Naive thymus-derived CD8-positive, alpha-beta T cell (primary cell): ENCODE results near the gene LRWD1. TPM values are rescaled to one million over a fixed set of nuclear protein-coding genes. Genes with fewer than 3 reads are reported as not detected.
"Not testable (repeated sequence)": the region's sequence is repeated elsewhere in the genome, so short reads cannot be mapped to it uniquely, and the experiment has no call there.

Experiments used
- ATAC-seq, 2 donors: fragments of 150-1000 bp; cut with Tn5 transposase in 1 of 2; sonication (Bioruptor Pico), chemical (Tn5 transposase) in 1 of 2; 1 replicate in 1 of 2; 2 replicates in 1 of 2; pipeline ENCODE4 v1.10.0; 2021; ENCODE audit warnings: mild to moderate bottlenecking in 2 of 2, moderate library complexity in 2 of 2
- POLR2A ChIA-PET: fragments of 350-600 bp; sonication (Branson Sonifier 250); formaldehyde crosslinking; loops from one replicate; lab custom pipeline; 2021; ENCODE audit warnings: antibody characterized with exemption; lab: Charles Lee
- DNase-seq, 10 donors: peaks; one replicate each; pipeline versions ENCODE4 v3.0.0 to v3.0.0-alpha.2; 2020 to 2022
- H3K27ac Mint-ChIP-seq, 10 donors: one replicate each; pipeline ENCODE4 v1.8.0; 2020 to 2022; ENCODE audit warnings: mild to moderate bottlenecking in 10 of 10, mixed read lengths in 10 of 10, moderate library complexity in 4 of 10, inconsistent platforms in 1 of 10
- H3K27me3 Mint-ChIP-seq, 5 donors: one replicate each; pipeline ENCODE4 v1.8.0; 2021 to 2022; ENCODE audit warnings: mixed read lengths in 5 of 5
- H3K36me3 Mint-ChIP-seq, 3 donors: one replicate each; pipeline ENCODE4 v1.8.0; 2020 to 2022; ENCODE audit warnings: mixed read lengths in 3 of 3, mild to moderate bottlenecking in 2 of 3, inconsistent platforms in 1 of 3
- H3K4me1 Mint-ChIP-seq, 4 donors: one replicate each; pipeline ENCODE4 v1.8.0; 2021 to 2022; ENCODE audit warnings: mixed read lengths in 4 of 4
- H3K4me3 Mint-ChIP-seq, 10 donors: one replicate each; pipeline ENCODE4 v1.8.0; 2020 to 2022; ENCODE audit warnings: mild to moderate bottlenecking in 10 of 10, mixed read lengths in 10 of 10, moderate library complexity in 6 of 10, inconsistent platforms in 1 of 10
- H3K9me3 Mint-ChIP-seq, 9 donors: one replicate each; pipeline ENCODE4 v1.8.0; 2020 to 2022; ENCODE audit warnings: mixed read lengths in 9 of 9, mild to moderate bottlenecking in 3 of 9, inconsistent platforms in 1 of 9, moderate library complexity in 1 of 9
- microRNA-seq: library from miRNA; unstranded; fragments of <30 nt; microRNA quantifications from one replicate; pipeline ENCODE4 v1.2.0, GENCODE V29; 2022; ENCODE audit warnings: borderline microRNAs expressed
- polyA plus RNA-seq, 3 donors: library from polyadenylated mRNA; unstranded; fragments of 300-500 nt; fragmentation: Illumina TruSeq; gene quantifications; one replicate each; pipeline ENCODE4 v1.2.3, GENCODE V29; 2021
- total RNA-seq, 8 experiments: library from RNA in 2 of 8; stranded (reverse) in 2 of 8; gene quantifications; one replicate each; pipeline ENCODE4 v1.2.3 and lab custom pipeline; 2021 to 2026

LRWD1 gene
- total and polyA plus RNA-seq, 5 experiments from 2014 or later: 7.2 to 23.6 (median 14.5) TPM

DNA sequence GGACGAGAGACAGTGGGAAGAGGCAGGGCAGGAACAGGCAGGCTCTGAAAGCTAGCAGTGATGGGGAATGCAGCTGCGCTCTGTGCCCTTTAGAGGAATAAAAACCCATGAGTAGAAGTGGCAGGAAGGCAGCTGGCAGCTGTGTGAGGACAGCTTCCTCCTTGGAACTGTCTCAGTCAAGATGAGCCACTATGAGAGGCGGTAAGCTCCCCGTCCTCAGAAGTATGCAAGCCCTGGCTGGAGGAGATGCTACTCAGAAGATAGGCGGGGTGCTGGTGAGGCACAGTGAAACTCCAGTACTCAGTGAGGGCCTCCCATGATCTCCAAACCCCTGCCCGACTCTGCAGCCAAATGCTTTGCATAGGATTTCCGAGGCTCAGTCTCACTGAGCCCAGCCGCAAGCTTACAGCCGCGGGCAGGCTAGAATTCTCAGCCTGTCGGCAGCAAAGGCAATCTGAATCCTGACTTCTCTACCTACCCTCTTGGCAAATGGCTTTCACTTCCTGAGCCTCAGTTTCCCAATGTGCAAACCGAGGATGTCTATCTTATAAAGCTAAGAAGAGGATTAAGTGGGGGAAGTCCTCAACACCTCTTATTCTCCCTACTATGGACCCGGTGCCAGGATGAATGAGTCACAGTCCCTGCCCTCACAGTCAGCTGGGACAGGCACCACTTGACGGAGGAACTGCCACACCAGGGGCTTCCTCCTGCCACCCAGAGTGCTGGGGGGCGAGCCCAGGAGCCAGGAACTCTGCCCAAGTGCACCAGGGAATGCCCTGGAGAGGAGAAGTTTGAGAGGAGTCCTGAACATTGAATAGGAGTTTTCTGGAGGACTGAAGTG lies 50.3 kb downstream of the LRWD1 start:
- H3K27ac Mint-ChIP-seq, H3K27me3 Mint-ChIP-seq, ATAC-seq, H3K36me3 Mint-ChIP-seq, DNase-seq, H3K9me3 Mint-ChIP-seq, H3K4me3 Mint-ChIP-seq, POLR2A ChIA-PET, H3K4me1 Mint-ChIP-seq: not testable (repeated sequence)

DNA sequence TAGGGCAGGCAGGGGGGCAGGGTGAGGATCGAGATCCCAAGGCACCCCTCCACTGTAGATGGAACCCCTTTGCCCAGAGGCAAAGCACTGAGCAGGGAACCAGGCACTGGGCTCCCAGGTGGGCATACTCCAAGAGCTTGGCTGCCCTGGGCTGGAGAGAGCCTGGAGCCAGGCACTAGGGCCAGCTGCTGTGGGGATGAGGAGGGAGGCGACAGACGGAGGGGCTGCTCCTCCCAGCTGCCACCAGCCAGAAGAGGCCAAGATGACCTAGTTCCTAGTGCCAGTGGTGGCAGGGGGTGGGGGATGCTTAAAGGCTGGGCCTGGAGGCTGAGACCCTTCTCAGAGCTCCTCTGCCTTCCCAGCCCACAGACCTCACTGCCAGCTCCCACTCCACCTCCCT lies 51.1 kb downstream of the LRWD1 start:
- DNase-seq, H3K27me3 Mint-ChIP-seq, H3K27ac Mint-ChIP-seq, POLR2A ChIA-PET, H3K36me3 Mint-ChIP-seq, H3K4me3 Mint-ChIP-seq, H3K9me3 Mint-ChIP-seq, H3K4me1 Mint-ChIP-seq, ATAC-seq: not testable (repeated sequence)

DNA sequence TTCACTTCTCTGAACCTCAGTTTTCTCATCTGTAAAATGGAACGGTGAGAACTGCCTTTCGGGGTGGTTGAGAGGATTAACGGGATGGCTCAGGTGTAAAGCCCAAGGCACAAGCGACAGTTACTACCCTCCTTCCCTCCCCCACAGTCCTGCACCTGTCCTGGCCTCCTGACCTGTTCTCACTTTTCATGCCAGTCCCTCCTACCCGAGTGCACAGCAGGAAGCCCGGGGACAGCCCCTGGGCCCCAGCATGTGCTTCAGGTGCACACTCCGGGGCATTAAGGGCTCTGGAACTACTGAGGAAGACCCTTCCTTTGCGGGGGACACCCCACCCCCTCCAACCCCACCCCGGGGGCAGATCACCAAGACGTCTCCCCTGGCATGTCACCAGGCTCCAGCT lies 52.2 kb downstream of the LRWD1 start:
- ATAC-seq, POLR2A ChIA-PET, H3K9me3 Mint-ChIP-seq, H3K4me1 Mint-ChIP-seq, H3K27me3 Mint-ChIP-seq, DNase-seq, H3K27ac Mint-ChIP-seq, H3K36me3 Mint-ChIP-seq, H3K4me3 Mint-ChIP-seq: not testable (repeated sequence)

DNA sequence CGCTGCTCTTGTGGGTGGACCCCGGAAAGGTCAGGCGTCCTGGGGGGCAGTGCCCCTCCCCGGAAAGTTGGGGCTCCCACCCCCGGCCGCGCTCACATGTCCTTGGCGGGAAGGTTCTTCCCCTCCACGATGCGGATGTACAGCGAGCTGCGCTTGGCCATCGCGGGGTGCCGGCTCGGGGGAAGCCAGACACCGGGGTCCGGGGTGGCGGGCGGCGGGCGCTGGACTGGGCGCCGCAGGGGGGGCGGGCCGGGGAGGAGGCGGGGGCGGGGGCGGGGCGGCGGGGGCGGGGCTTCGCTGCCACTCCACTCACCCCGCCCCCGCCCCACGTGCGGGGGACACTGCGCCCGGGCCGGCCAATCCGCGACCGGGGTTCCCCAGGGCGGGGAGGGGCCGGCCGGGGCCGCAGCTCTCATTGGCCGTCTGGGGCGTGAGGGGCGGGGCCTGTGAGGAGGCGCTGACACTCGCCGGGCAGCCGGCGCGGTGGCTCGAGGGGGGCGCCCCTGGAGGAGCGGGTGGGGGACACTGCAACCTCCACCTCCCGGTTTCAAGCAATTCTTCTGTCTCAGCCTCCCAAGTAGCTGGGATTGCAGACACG lies 52.9 kb downstream of the LRWD1 start, which contains the start of gene RASA4B:
RASA4B (minus strand) TSS at position 228 of the 598 bp plus-strand sequence; CDS start at position 161, 67 bp downstream.
- H3K36me3 Mint-ChIP-seq, H3K27me3 Mint-ChIP-seq, POLR2A ChIA-PET, H3K4me1 Mint-ChIP-seq, H3K9me3 Mint-ChIP-seq, H3K27ac Mint-ChIP-seq: not testable (repeated sequence)
- peak within 1 kb of the TSS in 8 of 10 donors; percentile 27 to 61 (median 54) for H3K4me3 Mint-ChIP-seq
- DNase-seq (peak in 2 of 10 donors; percentile 26 to 32), ATAC-seq (peak; percentile 97 to 98)

DNA sequence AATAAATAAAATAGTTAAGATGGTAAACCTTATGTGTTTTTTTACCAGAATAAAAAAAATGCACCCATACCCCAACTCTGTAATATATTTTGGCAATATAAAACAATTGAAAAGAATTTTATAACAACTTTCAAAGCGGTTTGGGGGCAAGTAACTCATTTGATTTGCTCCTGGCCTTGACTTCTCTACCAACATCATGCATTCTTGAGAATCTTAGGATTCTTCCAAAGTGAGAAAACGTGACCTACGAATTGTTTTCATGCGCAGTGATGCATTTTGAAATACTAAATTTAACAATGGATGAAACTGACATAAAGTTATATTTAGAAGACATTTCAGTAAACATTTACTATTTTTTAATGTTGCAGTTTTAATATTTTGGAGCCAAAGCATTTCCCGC lies 56.0 kb downstream of the LRWD1 start:
- ATAC-seq, H3K9me3 Mint-ChIP-seq, H3K36me3 Mint-ChIP-seq, H3K4me3 Mint-ChIP-seq, DNase-seq, H3K27me3 Mint-ChIP-seq, POLR2A ChIA-PET, H3K4me1 Mint-ChIP-seq, H3K27ac Mint-ChIP-seq: not testable (repeated sequence)

Small RNAs within 50 kb of the gene (microRNA-seq; reads per million reads assigned to microRNA genes)
- gene MIR4467 (not detected), gene MIR5090 (5.1 reads per million, percentile 13 among the genes with 10 or more reads in this experiment)

Other genes with a start within 250 kb of the LRWD1 start
- gene SH2B2, start 178.1 kb upstream of the LRWD1 start, total RNA-seq: 1 to 10 TPM; 2.7 to 3.8 TPM
- gene SH2B2, start 178.1 kb upstream of the LRWD1 start, polyA plus RNA-seq: under 1 TPM in 2 of 3 donors, not detected in 1; 0.17 to 0.31 TPM
- gene SPDYE6, start 108.5 kb upstream of the LRWD1 start, total RNA-seq: not detected
- under 1 TPM in 2 of 3 donors, not detected in 1; 0.25 to 0.52 TPM for gene SPDYE6, start 108.5 kb upstream of the LRWD1 start, polyA plus RNA-seq
- gene PRKRIP1, start 68.6 kb upstream of the LRWD1 start, total RNA-seq: 10 to 100 TPM; 47.9 TPM
- gene PRKRIP1, start 68.6 kb upstream of the LRWD1 start, polyA plus RNA-seq: 10 to 100 TPM; 13.4 to 27.0 (median 17.7) TPM
- gene ORAI2, start 31.4 kb upstream of the LRWD1 start, total RNA-seq: 10 to 100 TPM; 29.1 to 33.6 TPM
- 10 to 100 TPM; 35.9 to 54.4 (median 37.2) TPM for gene ORAI2, start 31.4 kb upstream of the LRWD1 start, polyA plus RNA-seq
- 10 to 100 TPM in 1 of 2 experiments, 1 to 10 TPM in 1; 9.9 to 12.9 TPM for gene ALKBH4, start 121 bp upstream of the LRWD1 start, total RNA-seq
- 10 to 100 TPM; 14.8 to 17.3 (median 16.4) TPM for gene ALKBH4, start 121 bp upstream of the LRWD1 start, polyA plus RNA-seq
- 10 to 100 TPM; 44.3 to 44.4 TPM for gene POLR2J, start 13.9 kb downstream of the LRWD1 start, total RNA-seq
- gene POLR2J, start 13.9 kb downstream of the LRWD1 start, polyA plus RNA-seq: 100 to 1,000 TPM in 2 of 3 donors, 10 to 100 TPM in 1; 65.6 to 112 (median 103) TPM
- gene RASA4B, start 52.8 kb downstream of the LRWD1 start, total RNA-seq: 10 to 100 TPM; 31.9 to 35.0 TPM
- gene RASA4B, start 52.8 kb downstream of the LRWD1 start, polyA plus RNA-seq: 10 to 100 TPM in 1 of 3 donors, 1 to 10 TPM in 2; 7.8 to 15.7 (median 8.7) TPM
- gene UPK3BL2, start 78.7 kb downstream of the LRWD1 start, total RNA-seq: 10 to 100 TPM; 53.0 to 53.6 TPM
- gene UPK3BL2, start 78.7 kb downstream of the LRWD1 start, polyA plus RNA-seq: 1 to 10 TPM in 2 of 3 donors, under 1 TPM in 1; 0.44 to 3.0 (median 1.1) TPM
- 1 to 10 TPM in 1 of 2 experiments, under 1 TPM in 1; 0.41 to 1.0 TPM for gene SPDYE2, start 86.2 kb downstream of the LRWD1 start, total RNA-seq
- gene SPDYE2, start 86.2 kb downstream of the LRWD1 start, polyA plus RNA-seq: under 1 TPM; 0.22 to 0.58 (median 0.37) TPM
- 100 to 1,000 TPM; 104 to 119 TPM for gene POLR2J3, start 107.6 kb downstream of the LRWD1 start, total RNA-seq
- gene POLR2J3, start 107.6 kb downstream of the LRWD1 start, polyA plus RNA-seq: 10 to 100 TPM; 27.7 to 48.4 (median 34.6) TPM
- gene RASA4, start 151.8 kb downstream of the LRWD1 start, total RNA-seq: 10 to 100 TPM; 60.9 to 65.1 TPM
- gene RASA4, start 151.8 kb downstream of the LRWD1 start, polyA plus RNA-seq: 10 to 100 TPM; 14.2 to 32.6 (median 23.4) TPM
- 10 to 100 TPM; 72.8 to 77.3 TPM for gene UPK3BL1, start 177.8 kb downstream of the LRWD1 start, total RNA-seq
- 10 to 100 TPM; 22.4 to 32.6 (median 31.2) TPM for gene UPK3BL1, start 177.8 kb downstream of the LRWD1 start, polyA plus RNA-seq
- not detected for gene SPDYE2B, start 185.3 kb downstream of the LRWD1 start, total RNA-seq
- gene SPDYE2B, start 185.3 kb downstream of the LRWD1 start, polyA plus RNA-seq: under 1 TPM in 1 of 3 donors, not detected in 2; 0.22 TPM
- gene POLR2J2, start 206.7 kb downstream of the LRWD1 start, total RNA-seq: 10 to 100 TPM; 32.3 to 39.5 TPM
- 1 to 10 TPM; 3.0 to 3.7 (median 3.3) TPM for gene POLR2J2, start 206.7 kb downstream of the LRWD1 start, polyA plus RNA-seq